K562 (cell line): Measurements from ENCODE around the gene DGCR8. TPM values are rescaled to one million over a fixed set of nuclear protein-coding genes. Genes with fewer than 3 reads are reported as not detected.

Experiments
- DNMT1 ChIP-seq: fragments of 450-650 bp; IDR thresholded peaks from 2 replicates; pipeline ENCODE4 v1.6.1; 2016; ENCODE audit warnings: antibody characterized with exemption, mild to moderate bottlenecking
- EGR1 ChIP-seq: fragments of 450-650 bp; conservative IDR thresholded peaks from 2 replicates; pipeline ENCODE4 v1.6.1; 2017; ENCODE audit warnings: mild to moderate bottlenecking
- GABPA ChIP-seq: fragments of 200-800 bp; sonication (Bioruptor generic); conservative IDR thresholded peaks from 2 replicates; pipeline ENCODE4 v1.6.1; 2016; ENCODE audit warnings: low read depth, missing genetic modification characterization, missing compliant biosample characterization
- HDAC8 ChIP-seq: fragments of 450-650 bp; IDR thresholded peaks from 2 replicates; pipeline ENCODE4 v1.6.1; 2016; ENCODE audit warnings: mild to moderate bottlenecking, missing genetic modification characterization, moderate library complexity, missing compliant biosample characterization
- MEF2A ChIP-seq: IDR thresholded peaks from 2 replicates; pipeline ENCODE4 v1.6.1; 2011; ENCODE audit warnings: low read depth, mild to moderate bottlenecking, low read length, moderate library complexity; ENCODE audit not compliant: control insufficient read depth
- NR2C2 ChIP-seq, 2 experiments: fragments of 200-800 bp in 1 of 2; sonication (Bioruptor generic) in 1 of 2; sonication (generic) in 1 of 2; formaldehyde crosslinking in 1 of 2; IDR thresholded peaks; 2 replicates each; pipeline versions ENCODE4 v1.6.1 to v1.8.0; 2016 to 2022; ENCODE audit warnings: mild to moderate bottlenecking in 1 of 2, missing compliant biosample characterization in 1 of 2, missing genetic modification characterization in 1 of 2, missing genetic modification reagents in 1 of 2
- PCBP1 ChIP-seq: fragments of 200-400 bp; formaldehyde crosslinking; IDR thresholded peaks from 2 replicates; pipeline ENCODE4 v1.6.1; 2018; ENCODE audit warnings: mild to moderate bottlenecking, low read depth, low read length; ENCODE audit not compliant: poor library complexity, severe bottlenecking
- PRMT5 ChIP-seq: sonication (generic); formaldehyde crosslinking; IDR thresholded peaks from 2 replicates; pipeline ENCODE4 v1.5.0; 2020; ENCODE audit warnings: missing genetic modification reagents
- RUNX1 ChIP-seq: sonication (generic); IDR thresholded peaks from 2 replicates; pipeline ENCODE4 v1.6.1; 2016; ENCODE audit warnings: antibody characterized with exemption, low read depth
- SMAD2 ChIP-seq: fragments of 150-350 bp; IDR thresholded peaks from 2 replicates; pipeline ENCODE4 v1.6.1; 2014; ENCODE audit warnings: low read depth, mild to moderate bottlenecking, low read length
- SRSF1 ChIP-seq: fragments of 200-400 bp; formaldehyde crosslinking; IDR thresholded peaks from 2 replicates; pipeline ENCODE4 v1.6.1; 2017; ENCODE audit warnings: mild to moderate bottlenecking, low read depth, low read length, moderate library complexity
- TCF3 ChIP-seq: sonication (generic); formaldehyde crosslinking; IDR thresholded peaks from 2 replicates; pipeline ENCODE4 v1.4.0; 2020; ENCODE audit warnings: mild to moderate bottlenecking, missing genetic modification reagents
- ZFP36 ChIP-seq: fragments of 150-350 bp; IDR thresholded peaks from 2 replicates; pipeline ENCODE4 v1.6.1; 2018; ENCODE audit warnings: low read length, low read depth; ENCODE audit not compliant: partially characterized antibody
- ZNF41 ChIP-seq: fragments of 250-450 bp; sonication (Bioruptor Pico); conservative IDR thresholded peaks from 2 replicates; pipeline ENCODE4 v1.4.0; 2020; ENCODE audit warnings: mild to moderate bottlenecking
- ZNF707 ChIP-seq: fragments of 250-450 bp; sonication (Bioruptor Pico); conservative IDR thresholded peaks from 2 replicates; pipeline ENCODE4 v1.8.0; 2022; ENCODE audit warnings: inconsistent platforms, mild to moderate bottlenecking, moderate library complexity
- polyA plus RNA-seq, 8 experiments: library from polyadenylated mRNA; depleted of rRNA in 4 of 8; stranded (reverse) in 5 of 8; unstranded in 3 of 8; fragments of >200 nt; fragmentation: Nextera tagmentation in 2 of 8; fragmentation: Illumina TruSeq in 1 of 8; extraction: Ambion mirVana in 2 of 8; extraction: Trizol in 1 of 8; gene quantifications; 2 replicates each; pipeline versions ENCODE4 v1.2.1 to v1.2.3, GENCODE V29; 2011 to 2014; ENCODE audit warnings: inconsistent platforms in 1 of 8, missing spikeins in 1 of 8
- total RNA-seq, 7 experiments: library from RNA; depleted of rRNA in 6 of 7; stranded (reverse); fragments of >200 nt in 6 of 7; fragmentation: Illumina TruSeq in 2 of 7; extraction: Trizol in 2 of 7; gene quantifications; 2 replicates each; pipeline versions ENCODE4 v1.2.1 to v1.2.3, GENCODE V29; 2011 to 2021; ENCODE audit warnings: low replicate concordance in 1 of 7
- TF ChIP-seq, protein P1 (sequence below), 2 experiments: fragments of 450-650 bp; IDR thresholded peaks; 2 replicates each; pipeline ENCODE4 v1.6.1; 2016
- TF ChIP-seq, protein P2 (sequence below): fragments of 450-650 bp; formaldehyde crosslinking; IDR thresholded peaks from 2 replicates; pipeline ENCODE4 v1.4.0; 2020; ENCODE audit warnings: mild to moderate bottlenecking, moderate library complexity
- TF ChIP-seq, protein P3 (sequence below): fragments of 250-450 bp; sonication (Bioruptor Pico); IDR thresholded peaks from 2 replicates; pipeline ENCODE4 v1.6.1; 2021; ENCODE audit warnings: mild to moderate bottlenecking

DGCR8 gene
- total and polyA plus RNA-seq, 9 of the 15 experiments (the other 6 are each of a cell fraction or from before 2014, with no cell fraction given) = 5.9 to 144 (median 80.1) TPM

DNA sequence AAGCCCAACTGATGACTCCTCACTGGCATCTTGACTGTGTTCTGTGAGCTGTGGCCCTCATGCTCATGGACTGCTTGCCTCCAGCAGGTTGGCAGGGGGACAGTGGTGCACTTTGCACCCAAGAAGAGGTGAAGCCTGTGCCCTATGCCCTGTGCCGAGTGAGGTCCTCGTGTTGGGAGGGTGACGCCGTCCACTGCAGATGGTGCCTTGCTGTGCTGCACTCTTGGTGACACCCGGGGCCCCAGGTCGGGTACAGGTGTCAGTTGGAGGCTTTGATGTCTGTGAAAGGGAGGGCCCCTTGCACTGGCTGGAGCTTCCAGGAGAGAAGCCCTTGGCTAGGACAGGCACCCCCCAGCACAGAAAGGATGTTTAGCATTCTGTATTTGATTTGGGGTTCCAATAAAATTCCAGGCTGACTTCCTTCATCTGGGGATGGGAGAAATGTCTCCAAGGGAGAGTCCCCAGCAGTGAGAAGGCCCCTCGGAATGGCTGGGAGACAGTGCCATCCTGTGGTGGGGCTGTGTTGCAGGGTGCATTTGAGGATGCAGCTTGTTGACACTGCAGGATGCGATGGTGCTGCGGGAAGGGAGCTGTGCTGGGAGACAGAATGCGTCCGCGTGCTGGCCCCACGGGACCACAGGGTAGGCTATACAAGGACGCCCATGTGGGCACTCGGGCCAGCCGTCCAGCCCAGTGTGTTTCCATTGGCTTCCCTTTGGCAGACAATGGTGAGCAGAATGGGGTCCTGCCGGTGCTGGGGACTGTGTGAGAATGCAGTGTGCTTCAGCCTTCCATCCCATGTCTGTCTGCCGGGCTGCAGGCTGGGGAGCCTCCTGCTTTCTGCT, 49.1 kb downstream of the DGCR8 start (continued):
- TF ChIP-seq PCBP1 = no peak
- TF ChIP-seq RUNX1 = peak; percentile 41; the same call in 1 of the 2 replicates
- TF ChIP-seq ZNF41 (CRISPR knock-in tag) = no peak
- TF ChIP-seq EGR1 = no peak
- TF ChIP-seq, protein P1, sequence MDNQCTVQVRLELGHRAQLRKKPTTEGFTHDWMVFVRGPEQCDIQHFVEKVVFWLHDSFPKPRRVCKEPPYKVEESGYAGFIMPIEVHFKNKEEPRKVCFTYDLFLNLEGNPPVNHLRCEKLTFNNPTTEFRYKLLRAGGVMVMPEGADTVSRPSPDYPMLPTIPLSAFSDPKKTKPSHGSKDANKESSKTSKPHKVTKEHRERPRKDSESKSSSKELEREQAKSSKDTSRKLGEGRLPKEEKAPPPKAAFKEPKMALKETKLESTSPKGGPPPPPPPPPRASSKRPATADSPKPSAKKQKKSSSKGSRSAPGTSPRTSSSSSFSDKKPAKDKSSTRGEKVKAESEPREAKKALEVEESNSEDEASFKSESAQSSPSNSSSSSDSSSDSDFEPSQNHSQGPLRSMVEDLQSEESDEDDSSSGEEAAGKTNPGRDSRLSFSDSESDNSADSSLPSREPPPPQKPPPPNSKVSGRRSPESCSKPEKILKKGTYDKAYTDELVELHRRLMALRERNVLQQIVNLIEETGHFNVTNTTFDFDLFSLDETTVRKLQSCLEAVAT (IDR thresholded peaks at IDR 0.05) = no peak; a peak in 1 of 4 replicates
- TF ChIP-seq, protein P2, sequence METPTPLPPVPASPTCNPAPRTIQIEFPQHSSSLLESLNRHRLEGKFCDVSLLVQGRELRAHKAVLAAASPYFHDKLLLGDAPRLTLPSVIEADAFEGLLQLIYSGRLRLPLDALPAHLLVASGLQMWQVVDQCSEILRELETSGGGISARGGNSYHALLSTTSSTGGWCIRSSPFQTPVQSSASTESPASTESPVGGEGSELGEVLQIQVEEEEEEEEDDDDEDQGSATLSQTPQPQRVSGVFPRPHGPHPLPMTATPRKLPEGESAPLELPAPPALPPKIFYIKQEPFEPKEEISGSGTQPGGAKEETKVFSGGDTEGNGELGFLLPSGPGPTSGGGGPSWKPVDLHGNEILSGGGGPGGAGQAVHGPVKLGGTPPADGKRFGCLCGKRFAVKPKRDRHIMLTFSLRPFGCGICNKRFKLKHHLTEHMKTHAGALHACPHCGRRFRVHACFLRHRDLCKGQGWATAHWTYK (CRISPR knock-in tag) = 0 out of 2 replicates have a peak, but pooled peaks have one; percentile 53
- TF ChIP-seq SRSF1 = no peak
- no peak for TF ChIP-seq TCF3
- no peak for TF ChIP-seq NR2C2 (CRISPR knock-in tag; IDR thresholded peaks at IDR 0.05)
- no peak for TF ChIP-seq NR2C2 (tag; IDR thresholded peaks at IDR 0.05)
- TF ChIP-seq SMAD2 = no peak
- no peak for TF ChIP-seq HDAC8 (tag)
- 0 out of 2 replicates have a peak, but pooled peaks have one; percentile 34 for TF ChIP-seq DNMT1
- TF ChIP-seq GABPA (tag) = no peak
- TF ChIP-seq ZNF707 = 0 out of 2 replicates have a peak, but pooled peaks have one; percentile 30
- TF ChIP-seq PRMT5 = peak; percentile 76; the same call in 1 of the 2 replicates
- TF ChIP-seq ZFP36 = peak; percentile 16
- TF ChIP-seq, protein P3, sequence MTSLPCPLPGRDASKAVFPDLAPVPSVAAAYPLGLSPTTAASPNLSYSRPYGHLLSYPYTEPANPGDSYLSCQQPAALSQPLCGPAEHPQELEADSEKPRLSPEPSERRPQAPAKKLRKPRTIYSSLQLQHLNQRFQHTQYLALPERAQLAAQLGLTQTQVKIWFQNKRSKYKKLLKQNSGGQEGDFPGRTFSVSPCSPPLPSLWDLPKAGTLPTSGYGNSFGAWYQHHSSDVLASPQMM = no peak
- no peak for TF ChIP-seq MEF2A
